Measurements from ENCODE around the gene PSMD11. TPM values are rescaled to one million over a fixed set of nuclear protein-coding genes. Genes with fewer than 3 reads are reported as not detected.

The PSMD11 gene
- total and polyA plus RNA-seq, 2 of the 8 experiments (the other 6 are each of a cell fraction or from before 2014, with no cell fraction given), result 68.4 to 171 TPM

DNA sequence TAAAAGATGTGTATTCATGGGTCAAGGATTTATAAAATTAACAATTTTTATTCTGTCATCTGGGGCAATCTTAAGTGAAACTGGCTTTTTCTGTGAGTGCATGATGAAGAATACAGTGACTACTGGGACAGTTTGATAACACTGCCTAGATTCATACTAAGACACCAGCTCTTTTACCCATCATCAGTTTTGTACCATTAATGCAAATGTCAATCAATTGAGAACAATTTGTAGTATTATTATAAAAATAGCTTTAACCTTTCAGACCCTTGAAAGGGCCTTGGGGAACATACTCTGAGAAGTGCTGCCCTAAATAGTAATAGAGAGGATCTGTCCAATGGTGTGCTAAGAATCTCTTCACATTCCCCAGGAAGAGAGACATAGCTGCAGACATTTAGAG, 45.4 kb upstream of the PSMD11 start:
- Histone ChIP-seq H4K91ac (replicated peaks; ENCODE audit: insufficient read length, low read length) (no peak overlapping the region), H3K4me3 (ENCODE audit: extremely low read depth in 1 of 4, insufficient read depth in 2 of 4, low read depth in 3 of 4, low read length in 4 of 4) (no peak overlapping the region), H4K8ac (ENCODE audit: extremely low read depth, insufficient read depth, low read length) (no peak overlapping the region), H3K27me3 (replicated peaks in 1 of 4; ENCODE audit: control insufficient read depth in 3 of 4, extremely low read depth in 1 of 4, insufficient read depth in 3 of 4, low read length in 3 of 4) (no peaks in the 10 kb centered on the region), H2BK5ac (ENCODE audit: low read depth, low read length) (no peak overlapping the region), H3K79me1 (ENCODE audit: low read depth, low read length) (no peaks in the 10 kb centered on the region), H4K5ac (ENCODE audit: insufficient read length, low read depth, low read length) (no peak overlapping the region), H3K14ac (ENCODE audit: insufficient read length) (no peak overlapping the region), H3K79me2 (ENCODE audit: control insufficient read depth in 1 of 2, insufficient read depth in 2 of 2, low read length in 2 of 2) (no peaks in the 10 kb centered on the region), H2BK12ac (ENCODE audit: low read depth, low read length) (no peak overlapping the region), H4K20me1 (replicated peaks in 1 of 2; ENCODE audit: control insufficient read depth in 1 of 2, insufficient read depth in 2 of 2, low read length in 2 of 2) (no peaks in the 10 kb centered on the region), H3K9me3 (ENCODE audit: insufficient read depth in 2 of 2, low read depth in 1 of 2, low read length in 1 of 2) (no peaks in the 10 kb centered on the region), H2AK5ac (ENCODE audit: low read depth, low read length) (no peak overlapping the region), H3K56ac (replicated peaks; ENCODE audit: insufficient read length, low read depth, low read length) (no peak overlapping the region), H2BK120ac (replicated peaks; ENCODE audit: low read depth, low read length) (no peak overlapping the region), H3K4me2 (ENCODE audit: insufficient read depth in 1 of 2, low read depth in 2 of 2, low read length in 2 of 2) (no peak overlapping the region), H3K23me2 (ENCODE audit: low read depth, low read length) (no peaks in the 10 kb centered on the region), H2BK20ac (ENCODE audit: low read length) (no peak overlapping the region), H3K23ac (ENCODE audit: insufficient read length) (no peak overlapping the region), H3K27ac (ENCODE audit: low read depth, low read length) (no peak overlapping the region), H3K36me3 (ENCODE audit: control insufficient read depth in 2 of 4, insufficient read depth in 4 of 4, low read length in 3 of 4) (no peaks in the 10 kb centered on the region), H3K9ac (replicated peaks in 1 of 4; ENCODE audit: extremely low read depth in 1 of 4, low read depth in 3 of 4, low read length in 3 of 4) (no peak overlapping the region), H3K18ac (ENCODE audit: extremely low read depth, low read length) (no peak overlapping the region), H3K4ac (replicated peaks; ENCODE audit: insufficient read length, low read depth, low read length) (no peak overlapping the region), H3K4me1 (replicated peaks in 1 of 4; ENCODE audit: control insufficient read depth in 3 of 4, insufficient read depth in 4 of 4, low read length in 3 of 4) (no peaks in the 10 kb centered on the region), H2AFZ (ENCODE audit: low read length) (no peak overlapping the region), H2BK15ac (ENCODE audit: low read length) (no peak overlapping the region)
- no peak for TF ChIP-seq CHD1 (IDR thresholded peaks at IDR 0.05; ENCODE audit: low read depth, low read length)
- TF ChIP-seq KDM5A (IDR thresholded peaks at IDR 0.05; ENCODE audit: low read length), result no peak
- TF ChIP-seq BRCA1 (IDR thresholded peaks at IDR 0.05; ENCODE audit: low read depth, low read length), result no peak
- TF ChIP-seq SIN3A (conservative IDR thresholded peaks at IDR 0.05 in 1 of 2, IDR thresholded peaks at IDR 0.05 in 1 of 2; ENCODE audit: low read depth in 1 of 2, low read length in 2 of 2), result no peak
- no peak for TF ChIP-seq HDAC2 (IDR thresholded peaks at IDR 0.05; ENCODE audit: borderline replicate concordance in 1 of 2, low read depth in 2 of 2, low read length in 2 of 2)
- TF ChIP-seq SAP30 (IDR thresholded peaks at IDR 0.05; ENCODE audit: insufficient read depth, insufficient replicate concordance, low read length), result no peak
- TF ChIP-seq RBBP5 (IDR thresholded peaks at IDR 0.05; ENCODE audit: borderline replicate concordance, low read depth, low read length), result no peak
- no peak for TF ChIP-seq SP1 (IDR thresholded peaks at IDR 0.05; ENCODE audit: low read depth, low read length)
- TF ChIP-seq RXRA (IDR thresholded peaks at IDR 0.05; ENCODE audit: insufficient read depth, low read depth, low read length), result no peak
- TF ChIP-seq SUZ12 (IDR thresholded peaks at IDR 0.05; ENCODE audit: low read length), result no peak
- TF ChIP-seq TAF7 (optimal IDR thresholded peaks at IDR 0.05; ENCODE audit: borderline replicate concordance, low read depth, low read length), result no peak
- TF ChIP-seq CHD2 (IDR thresholded peaks at IDR 0.05; ENCODE audit: low read length), result no peak
- no peak for TF ChIP-seq TBP (IDR thresholded peaks at IDR 0.05; ENCODE audit: low read depth, low read length)
- no peak for TF ChIP-seq YY1 (IDR thresholded peaks at IDR 0.05; ENCODE audit: low read depth, low read length)
- CTCF ChIA-PET (ENCODE audit: partially characterized antibody), result interaction anchor here (0.9 to 1.4 kb wide), 3 partner anchors 63 to 147 kb away, joined by 3 to 4 read pairs (median 3); no protein-coding TSS in a partner anchor
- POLR2A ChIA-PET (ENCODE audit: partially characterized antibody), result interaction anchor here (0.7 to 1.9 kb wide), 5 partner anchors 9 to 46 kb away, joined by 3 to 5 read pairs (median 3); no protein-coding TSS in a partner anchor
- no peak for FAIRE-seq
- DNase-seq (ENCODE audit: low read depth in 1 of 2, low spot score in 2 of 2), result no peak
